Left ventricle myocardium superior (tissue), 1 donor: ENCODE measurements around the gene KCTD12. TPM values are rescaled to one million over a fixed set of nuclear protein-coding genes. Genes with fewer than 3 reads are reported as not detected.

ENCODE experiments used
- ATAC-seq: fragments of 200-7000 bp; cut with Tn5 transposase; one replicate; pipeline ENCODE4 v1.9.1; 2020; ENCODE audit warnings: mild to moderate bottlenecking, moderate library complexity
- DNase-seq: peaks from one replicate; pipeline ENCODE4 v3.0.0-alpha.2; 2020
- intact Hi-C: fragments of 100-400 bp; cut with micrococcal nuclease; formaldehyde crosslinking; loops from one replicate; pipeline ENCODE4 v1.11.0; 2022
- total RNA-seq: library from RNA; stranded (reverse); fragmentation: NEBNext Ultra II Directional; extraction: Animal tissue kit (Norgen Biotek cat#: 25700); gene quantifications from one replicate; pipeline ENCODE4 v1.2.1, GENCODE V29; 2021
- donor health status: DM: no; HTN: yes; CAD: no; lungs with severe emphysema.

KCTD12 gene
- total RNA-seq, 1 donor from 2014 or later = 39.6 TPM

GRCh38 chr13:76865109-76865508, 21.1 kb downstream of the KCTD12 start:
- no peak for ATAC-seq
- intact Hi-C loops = no loop called here
- DNase-seq = no peak

GRCh38 chr13:76864259-76864658, 21.9 kb downstream of the KCTD12 start:
- intact Hi-C loops = no loop called here
- DNase-seq (no peak), ATAC-seq (no peak)

- ATAC-seq = no peak
- intact Hi-C loops = no loop called here
- DNase-seq = no peak
These were observed 23.2 kb downstream of the KCTD12 start for GRCh38 chr13:76863022-76863421.

GRCh38 chr13:76861859-76862258, 24.3 kb downstream of the KCTD12 start:
- ATAC-seq (no peak), DNase-seq (no peak)
- intact Hi-C loops = no loop called here

GRCh38 chr13:76860706-76861105, 25.5 kb downstream of the KCTD12 start:
- ATAC-seq (no peak), DNase-seq (no peak)
- intact Hi-C loops = no loop called here

- intact Hi-C loops = no loop called here
- no peak for DNase-seq
- ATAC-seq = no peak
These were observed 31.3 kb downstream of the KCTD12 start for GRCh38 chr13:76854894-76855293.

- intact Hi-C loops = no loop called here
- ATAC-seq (no peak), DNase-seq (no peak)
These were observed 32.1 kb downstream of the KCTD12 start for GRCh38 chr13:76853921-76854608.

- intact Hi-C loops = no loop called here
- ATAC-seq = no peak
- no peak for DNase-seq
These were observed 32.7 kb downstream of the KCTD12 start for GRCh38 chr13:76853481-76853880.

GRCh38 chr13:76852986-76853385, 33.2 kb downstream of the KCTD12 start:
- DNase-seq (no peak), ATAC-seq (no peak)
- intact Hi-C loops = no loop called here

- ATAC-seq = no peak
- no peak for DNase-seq
- intact Hi-C loops = no loop called here
These were observed 34.2 kb downstream of the KCTD12 start for GRCh38 chr13:76851961-76852360.

GRCh38 chr13:76849493-76849892, 36.7 kb downstream of the KCTD12 start:
- intact Hi-C loops = no loop called here
- DNase-seq (no peak), ATAC-seq (no peak)

- intact Hi-C loops = no loop called here
- ATAC-seq = peak; percentile 70
- DNase-seq = peak; percentile 47
These were observed 37.6 kb downstream of the KCTD12 start for GRCh38 chr13:76848596-76848995.

- ATAC-seq (no peak), DNase-seq (no peak)
- intact Hi-C loops = no loop called here
These were observed 39.8 kb downstream of the KCTD12 start for GRCh38 chr13:76846363-76846762.

- DNase-seq (no peak), ATAC-seq (no peak)
- intact Hi-C loops = no loop called here
These were observed 40.3 kb downstream of the KCTD12 start for GRCh38 chr13:76845865-76846264.

GRCh38 chr13:76845367-76845766, 40.8 kb downstream of the KCTD12 start:
- DNase-seq (no peak), ATAC-seq (no peak)
- intact Hi-C loops = no loop called here

GRCh38 chr13:76837801-76838200, 48.4 kb downstream of the KCTD12 start:
- DNase-seq (no peak), ATAC-seq (no peak)

GRCh38 chr13:76836311-76836710, 49.9 kb downstream of the KCTD12 start:
- intact Hi-C loops = no loop called here
- DNase-seq = no peak
- no peak for ATAC-seq

More at GRCh38 chr13:76837801-76838200, 48.4 kb downstream of the KCTD12 start:
- intact Hi-C loops = no loop called here

- ATAC-seq (no peak), DNase-seq (no peak)
- intact Hi-C loops = no loop called here
These were observed 52.7 kb downstream of the KCTD12 start for GRCh38 chr13:76833441-76833954.

- ATAC-seq (no peak), DNase-seq (no peak)
- intact Hi-C loops = no loop called here
These were observed 53.8 kb downstream of the KCTD12 start for GRCh38 chr13:76832258-76832988.

- ATAC-seq (no peak), DNase-seq (no peak)
- intact Hi-C loops = no loop called here
These were observed 55.4 kb downstream of the KCTD12 start for GRCh38 chr13:76830805-76831204.
